K562 (cell line): ENCODE results near the gene EME1. TPM values are rescaled to one million over a fixed set of nuclear protein-coding genes. Genes with fewer than 3 reads are reported as not detected.

ENCODE experiments used
- ATF4 ChIP-seq: fragments of 450-650 bp; formaldehyde crosslinking; IDR thresholded peaks from 2 replicates; pipeline ENCODE4 v1.4.0; 2022; ENCODE audit warnings: mild to moderate bottlenecking, moderate library complexity
- FIP1L1 ChIP-seq: fragments of 200-400 bp; formaldehyde crosslinking; IDR thresholded peaks from 2 replicates; pipeline ENCODE4 v1.6.1; 2018; ENCODE audit warnings: mild to moderate bottlenecking, low read depth, low read length; ENCODE audit not compliant: poor library complexity, severe bottlenecking
- GABPB1 ChIP-seq: sonication (generic); formaldehyde crosslinking; IDR thresholded peaks from 2 replicates; pipeline ENCODE4 v1.8.0; 2022; ENCODE audit warnings: mild to moderate bottlenecking, missing genetic modification reagents
- GATAD2B ChIP-seq: fragments of 450-650 bp; IDR thresholded peaks from 2 replicates; pipeline ENCODE4 v1.6.1; 2017; ENCODE audit warnings: mild to moderate bottlenecking, borderline replicate concordance
- HMG20A ChIP-seq: fragments of 450-650 bp; formaldehyde crosslinking; conservative IDR thresholded peaks from 2 replicates; pipeline ENCODE4 v1.4.0; 2020; ENCODE audit warnings: mild to moderate bottlenecking, mixed read lengths
- ILK ChIP-seq: fragments of 450-650 bp; IDR thresholded peaks from 2 replicates; pipeline ENCODE4 v1.6.1; 2016; ENCODE audit warnings: missing genetic modification characterization, low read depth, mild to moderate bottlenecking, missing compliant biosample characterization, moderate library complexity, borderline replicate concordance
- KHSRP ChIP-seq: fragments of 450-650 bp; IDR thresholded peaks from 2 replicates; pipeline ENCODE4 v1.6.1; 2017
- PHTF2 ChIP-seq: fragments of 250-450 bp; sonication (Bioruptor Pico); IDR thresholded peaks from 2 replicates; pipeline ENCODE4 v1.5.0; 2021; ENCODE audit warnings: mild to moderate bottlenecking
- SUPT5H ChIP-seq: fragments of 450-650 bp; IDR thresholded peaks from 2 replicates; pipeline ENCODE4 v1.6.1; 2016
- WHSC1 ChIP-seq: IDR thresholded peaks from one replicate; pipeline ENCODE4 v1.6.1; 2012; ENCODE audit warnings: low read length, control low read depth, inconsistent platforms
- ZNF407 ChIP-seq: fragments of 450-650 bp; IDR thresholded peaks from 2 replicates; pipeline ENCODE4 v1.6.1; 2016; ENCODE audit warnings: low read depth
- polyA plus RNA-seq, 8 experiments: library from polyadenylated mRNA; depleted of rRNA in 4 of 8; stranded (reverse) in 5 of 8; unstranded in 3 of 8; fragments of >200 nt; fragmentation: Nextera tagmentation in 2 of 8; fragmentation: Illumina TruSeq in 1 of 8; extraction: Ambion mirVana in 2 of 8; extraction: Trizol in 1 of 8; gene quantifications; 2 replicates each; pipeline versions ENCODE4 v1.2.1 to v1.2.3, GENCODE V29; 2011 to 2014; ENCODE audit warnings: inconsistent platforms in 1 of 8, missing spikeins in 1 of 8
- total RNA-seq, 7 experiments: library from RNA; depleted of rRNA in 6 of 7; stranded (reverse); fragments of >200 nt in 6 of 7; fragmentation: Illumina TruSeq in 2 of 7; extraction: Trizol in 2 of 7; gene quantifications; 2 replicates each; pipeline versions ENCODE4 v1.2.1 to v1.2.3, GENCODE V29; 2011 to 2021; ENCODE audit warnings: low replicate concordance in 1 of 7
- TF ChIP-seq, protein P1 (sequence below): fragments of 250-450 bp; sonication (Bioruptor Pico); IDR thresholded peaks from 2 replicates; pipeline ENCODE4 v1.4.0; 2020

The EME1 gene
- total and polyA plus RNA-seq, 9 of the 15 experiments (the other 6 are each of a cell fraction or from before 2014, with no cell fraction given) = 14.6 to 44.1 (median 24.0) TPM

DNA sequence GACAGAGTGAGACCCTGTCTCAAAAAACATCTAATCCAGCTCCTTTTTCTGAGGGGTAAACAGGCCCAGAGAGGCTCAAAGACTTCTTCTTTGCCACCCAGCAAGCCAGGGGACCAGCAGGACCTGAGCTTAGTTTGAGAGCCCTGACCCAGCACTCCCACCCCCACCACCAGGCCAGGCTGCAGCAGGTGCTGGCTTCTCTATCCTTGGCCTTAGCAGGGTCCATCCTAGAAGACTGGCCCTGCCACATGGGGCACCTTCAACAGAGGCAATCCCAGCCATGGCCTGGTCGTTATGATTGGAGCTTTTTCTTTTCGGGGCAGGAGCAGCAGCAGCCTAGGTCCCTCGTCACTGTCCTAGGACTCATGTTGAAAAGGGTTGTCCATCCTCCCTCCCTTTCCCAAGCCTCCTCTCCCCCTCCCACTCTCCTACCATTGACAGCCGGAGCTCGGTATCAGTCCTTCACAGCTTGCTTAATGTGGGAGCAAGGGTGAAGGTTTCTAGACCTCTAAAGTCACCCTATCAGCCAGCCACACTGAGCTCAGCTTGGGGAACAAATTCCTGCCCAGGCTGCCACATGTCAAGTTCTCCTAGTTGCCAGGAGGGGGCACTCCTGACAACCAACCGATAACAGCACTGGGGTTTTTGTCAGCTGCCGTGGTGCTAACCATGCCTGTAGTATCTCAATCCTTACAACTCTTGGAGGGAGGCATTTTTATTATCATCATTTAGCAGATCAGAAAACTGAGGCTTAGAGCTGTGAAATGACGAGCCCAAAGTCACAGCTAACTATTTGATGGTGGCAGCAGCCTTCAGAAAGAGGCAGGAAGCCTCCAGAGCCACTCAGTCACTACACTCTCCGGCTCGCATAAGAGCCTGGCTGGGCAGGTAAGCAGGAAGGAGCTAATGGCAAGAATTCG is 11.2 kb upstream of the EME1 start (continued):
- TF ChIP-seq ATF4 (CRISPR knock-in tag) = no peak
- TF ChIP-seq ZNF407 = no peak
- TF ChIP-seq SUPT5H = no peak
- TF ChIP-seq, protein P1, sequence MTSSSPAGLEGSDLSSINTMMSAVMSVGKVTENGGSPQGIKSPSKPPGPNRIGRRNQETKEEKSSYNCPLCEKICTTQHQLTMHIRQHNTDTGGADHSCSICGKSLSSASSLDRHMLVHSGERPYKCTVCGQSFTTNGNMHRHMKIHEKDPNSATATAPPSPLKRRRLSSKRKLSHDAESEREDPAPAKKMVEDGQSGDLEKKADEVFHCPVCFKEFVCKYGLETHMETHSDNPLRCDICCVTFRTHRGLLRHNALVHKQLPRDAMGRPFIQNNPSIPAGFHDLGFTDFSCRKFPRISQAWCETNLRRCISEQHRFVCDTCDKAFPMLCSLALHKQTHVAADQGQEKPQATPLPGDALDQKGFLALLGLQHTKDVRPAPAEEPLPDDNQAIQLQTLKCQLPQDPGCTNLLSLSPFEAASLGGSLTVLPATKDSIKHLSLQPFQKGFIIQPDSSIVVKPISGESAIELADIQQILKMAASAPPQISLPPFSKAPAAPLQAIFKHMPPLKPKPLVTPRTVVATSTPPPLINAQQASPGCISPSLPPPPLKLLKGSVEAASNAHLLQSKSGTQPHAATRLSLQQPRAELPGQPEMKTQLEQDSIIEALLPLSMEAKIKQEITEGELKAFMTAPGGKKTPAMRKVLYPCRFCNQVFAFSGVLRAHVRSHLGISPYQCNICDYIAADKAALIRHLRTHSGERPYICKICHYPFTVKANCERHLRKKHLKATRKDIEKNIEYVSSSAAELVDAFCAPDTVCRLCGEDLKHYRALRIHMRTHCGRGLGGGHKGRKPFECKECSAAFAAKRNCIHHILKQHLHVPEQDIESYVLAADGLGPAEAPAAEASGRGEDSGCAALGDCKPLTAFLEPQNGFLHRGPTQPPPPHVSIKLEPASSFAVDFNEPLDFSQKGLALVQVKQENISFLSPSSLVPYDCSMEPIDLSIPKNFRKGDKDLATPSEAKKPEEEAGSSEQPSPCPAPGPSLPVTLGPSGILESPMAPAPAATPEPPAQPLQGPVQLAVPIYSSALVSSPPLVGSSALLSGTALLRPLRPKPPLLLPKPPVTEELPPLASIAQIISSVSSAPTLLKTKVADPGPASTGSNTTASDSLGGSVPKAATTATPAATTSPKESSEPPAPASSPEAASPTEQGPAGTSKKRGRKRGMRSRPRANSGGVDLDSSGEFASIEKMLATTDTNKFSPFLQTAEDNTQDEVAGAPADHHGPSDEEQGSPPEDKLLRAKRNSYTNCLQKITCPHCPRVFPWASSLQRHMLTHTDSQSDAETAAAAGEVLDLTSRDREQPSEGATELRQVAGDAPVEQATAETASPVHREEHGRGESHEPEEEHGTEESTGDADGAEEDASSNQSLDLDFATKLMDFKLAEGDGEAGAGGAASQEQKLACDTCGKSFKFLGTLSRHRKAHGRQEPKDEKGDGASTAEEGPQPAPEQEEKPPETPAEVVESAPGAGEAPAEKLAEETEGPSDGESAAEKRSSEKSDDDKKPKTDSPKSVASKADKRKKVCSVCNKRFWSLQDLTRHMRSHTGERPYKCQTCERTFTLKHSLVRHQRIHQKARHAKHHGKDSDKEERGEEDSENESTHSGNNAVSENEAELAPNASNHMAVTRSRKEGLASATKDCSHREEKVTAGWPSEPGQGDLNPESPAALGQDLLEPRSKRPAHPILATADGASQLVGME (CRISPR knock-in tag) = no peak
- TF ChIP-seq WHSC1 = no peak
- TF ChIP-seq PHTF2 = no peak
- TF ChIP-seq FIP1L1 = no peak
- TF ChIP-seq ILK (tag) = no peak
- TF ChIP-seq KHSRP = peak; percentile 50; the same call in 1 of the 2 replicates
- no peak for TF ChIP-seq GATAD2B
- no peak for TF ChIP-seq HMG20A (CRISPR knock-in tag)
- peak; percentile 64 for TF ChIP-seq GABPB1 (CRISPR knock-in tag)
